ENCODE measurements around the gene PLA2G10.
"Not testable (repeated sequence)": the region's sequence is repeated elsewhere in the genome, so short reads cannot be mapped to it uniquely, and the experiment has no call there.

PLA2G10 gene

DNA sequence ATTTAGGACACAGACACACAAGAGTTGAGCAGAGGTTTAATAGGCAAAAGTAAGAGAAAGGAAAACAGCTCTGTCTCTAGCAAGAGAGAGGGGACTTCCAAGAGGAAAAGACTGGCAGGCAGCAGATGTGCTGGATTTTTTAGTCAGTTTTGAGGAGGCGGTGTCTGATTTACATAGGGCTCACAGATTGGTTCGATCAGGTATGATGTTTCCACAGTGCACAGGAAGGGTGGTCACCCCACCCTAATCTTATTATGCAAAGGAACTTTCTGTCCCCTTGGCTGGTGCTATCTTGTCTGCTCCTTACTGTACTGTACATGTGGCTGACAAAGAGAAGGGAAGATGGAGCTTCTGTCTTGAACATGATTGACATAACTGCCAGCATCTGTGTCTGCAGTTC is 36.0 kb downstream of the PLA2G10 start:
- DNase-seq, result no peak

DNA sequence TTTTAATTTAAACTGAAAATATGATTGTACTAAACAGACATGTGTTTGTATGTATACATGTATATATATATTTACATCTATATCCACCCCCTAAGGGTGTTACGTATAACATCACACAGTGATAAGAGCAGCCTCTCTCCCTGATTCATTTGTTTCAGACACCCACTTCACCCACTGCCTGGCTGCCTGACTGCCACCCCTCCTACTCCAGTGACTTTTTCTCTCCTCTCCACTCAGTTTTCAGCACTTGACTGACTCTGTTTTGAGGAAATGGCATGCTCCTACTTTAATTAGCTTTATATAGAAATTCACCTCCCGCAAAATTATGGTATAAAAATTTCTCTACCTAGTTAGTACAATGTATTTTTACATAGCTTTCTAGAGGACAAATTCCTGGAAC is 41.4 kb downstream of the PLA2G10 start:
- DNase-seq, result no peak

DNA sequence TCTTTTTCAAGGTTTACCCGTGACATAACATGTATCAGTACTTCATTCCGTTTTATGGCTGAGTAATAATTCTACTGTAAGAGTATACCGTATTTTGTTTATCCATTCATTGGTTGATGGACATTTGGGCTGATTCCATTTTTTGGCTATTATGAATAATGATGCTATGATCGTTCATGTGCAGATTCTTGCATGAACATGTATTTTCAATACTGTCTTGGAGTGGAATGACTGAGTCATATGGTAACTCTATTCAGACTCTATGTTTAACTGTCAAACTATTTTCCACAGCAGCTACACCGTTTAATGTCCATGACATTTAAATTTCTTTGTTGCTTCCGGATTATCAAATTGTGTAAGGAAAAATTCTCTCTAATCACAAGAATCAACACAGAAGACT is 43.5 kb downstream of the PLA2G10 start:
- no peak for DNase-seq

DNA sequence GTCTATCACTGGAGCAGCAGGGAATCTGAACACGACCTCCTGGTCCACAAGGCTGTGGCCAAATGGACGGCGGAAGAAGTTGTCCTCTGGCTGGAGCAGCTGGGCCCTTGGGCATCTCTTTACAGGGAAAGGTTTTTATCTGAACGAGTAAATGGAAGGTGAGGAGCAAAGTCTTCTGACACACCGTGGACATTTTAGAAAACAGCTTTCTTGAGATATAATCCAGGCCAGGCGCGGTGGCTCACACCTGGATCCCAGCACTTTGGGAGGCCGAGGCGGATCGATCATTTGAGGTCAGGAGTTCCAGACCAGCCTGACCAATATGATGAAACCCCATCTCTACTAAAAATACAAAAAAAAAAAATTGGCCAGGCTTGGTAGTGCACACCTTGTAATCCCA is 44.3 kb downstream of the PLA2G10 start:
- DNase-seq, result no peak

DNA sequence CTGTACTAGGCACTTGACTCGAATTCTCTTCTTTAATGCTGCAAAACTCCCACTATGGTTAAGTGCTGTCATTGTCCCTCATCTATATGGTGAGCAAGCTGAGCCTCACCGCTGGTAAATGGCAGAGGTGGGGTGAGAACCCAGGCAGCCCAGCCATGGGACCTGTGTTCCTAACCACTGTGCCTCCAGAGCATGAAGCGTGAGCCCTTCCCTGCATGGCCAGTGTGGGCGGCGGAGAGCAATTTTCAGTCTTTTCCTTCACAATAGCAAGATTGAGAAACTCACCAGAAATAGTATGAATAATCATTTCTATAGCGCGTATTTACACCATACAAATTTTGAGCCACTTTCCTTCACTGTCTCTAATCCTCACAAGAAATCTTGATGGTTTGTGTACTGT is 52.2 kb downstream of the PLA2G10 start:
- no peak for DNase-seq

DNA sequence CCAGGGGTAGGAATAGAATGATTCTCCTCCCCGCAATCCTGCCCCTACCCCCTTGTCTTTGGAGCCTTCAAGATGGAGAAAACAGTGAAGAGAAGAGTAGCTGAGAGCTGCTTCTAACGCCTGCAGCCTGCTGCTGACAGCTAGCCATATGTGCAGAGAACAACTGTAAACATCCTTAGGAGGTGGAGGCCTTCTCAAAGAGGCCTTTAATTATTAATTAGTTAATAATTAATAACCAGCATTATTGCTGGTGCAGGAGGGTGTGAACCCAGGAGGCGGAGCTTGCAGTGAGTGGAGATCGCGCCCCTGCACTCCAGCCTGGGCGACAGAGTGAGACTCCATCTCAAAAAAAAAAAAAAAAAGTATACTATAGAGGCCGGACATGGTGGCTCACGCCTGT is 52.9 kb downstream of the PLA2G10 start:
- no peak for DNase-seq

DNA sequence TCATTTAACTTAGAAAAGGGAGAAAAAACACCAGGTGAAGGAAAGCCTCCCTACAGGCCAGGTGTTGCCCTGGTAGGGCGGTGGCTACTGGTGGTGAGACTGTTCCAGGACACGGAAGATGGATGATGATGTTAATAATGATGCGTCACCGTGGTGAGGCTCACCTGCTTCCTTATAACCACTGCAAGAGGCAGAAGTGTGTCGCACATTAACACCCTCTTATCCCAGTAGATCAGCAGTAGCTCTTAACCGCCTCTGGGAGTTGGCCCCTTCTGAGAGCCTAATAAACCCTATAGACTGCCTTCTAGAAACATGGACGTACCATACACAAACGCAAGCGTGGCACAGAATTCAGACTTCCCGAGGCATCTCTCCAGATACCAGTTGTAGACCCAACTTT is 53.6 kb downstream of the PLA2G10 start:
- no peak for DNase-seq

DNA sequence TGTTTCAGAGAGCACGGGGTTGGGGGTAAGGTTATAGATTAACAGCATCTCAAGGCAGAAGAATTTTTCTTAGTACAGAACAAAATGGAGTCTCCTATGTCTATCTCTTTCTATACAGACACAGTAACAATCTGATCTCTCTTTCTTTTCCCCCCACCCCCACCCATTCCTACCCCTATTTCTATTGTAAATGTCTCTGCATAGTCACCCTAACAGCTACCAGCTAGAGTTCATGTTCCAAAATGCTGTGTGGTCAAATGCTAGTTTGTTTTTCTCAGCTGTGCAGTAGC is 57.2 kb downstream of the PLA2G10 start:
- DNase-seq, result not testable (repeated sequence)

DNA sequence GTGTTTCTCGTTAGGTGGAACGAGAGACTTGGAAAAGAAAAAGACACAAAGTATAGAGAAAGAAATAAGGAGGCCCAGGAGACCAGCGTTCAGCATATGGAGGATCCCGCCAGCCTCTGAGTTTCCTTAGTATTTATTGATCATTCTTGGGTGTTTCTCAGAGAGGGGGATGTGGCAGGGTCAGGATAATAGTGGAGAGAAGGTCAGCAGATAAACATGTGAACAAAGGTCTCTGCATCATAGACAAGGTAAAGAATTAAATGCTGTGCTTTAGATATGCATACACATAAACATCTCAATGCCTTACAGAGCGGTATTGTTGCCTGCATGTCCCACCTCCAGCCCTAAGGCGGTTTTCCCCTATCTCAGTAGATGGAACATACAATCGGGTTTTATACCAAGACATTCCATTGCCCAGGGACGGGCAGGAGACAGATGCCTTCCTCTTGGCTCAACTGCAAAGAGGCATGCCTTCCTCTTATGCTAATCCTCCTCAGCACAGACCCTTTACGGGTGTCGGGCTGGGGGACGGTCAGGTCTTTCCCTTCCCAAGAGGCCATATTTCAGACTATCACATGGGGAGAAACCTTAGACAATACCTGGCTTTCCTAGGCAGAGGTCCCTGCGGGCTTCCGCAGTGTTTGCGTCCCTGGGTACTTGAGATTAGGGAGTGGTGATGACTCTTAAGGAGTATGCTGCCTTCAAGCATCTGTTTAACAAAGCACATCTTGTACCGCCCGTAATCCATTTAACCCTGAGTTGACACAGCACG is 57.7 kb downstream of the PLA2G10 start:
- not testable (repeated sequence) for DNase-seq

DNA sequence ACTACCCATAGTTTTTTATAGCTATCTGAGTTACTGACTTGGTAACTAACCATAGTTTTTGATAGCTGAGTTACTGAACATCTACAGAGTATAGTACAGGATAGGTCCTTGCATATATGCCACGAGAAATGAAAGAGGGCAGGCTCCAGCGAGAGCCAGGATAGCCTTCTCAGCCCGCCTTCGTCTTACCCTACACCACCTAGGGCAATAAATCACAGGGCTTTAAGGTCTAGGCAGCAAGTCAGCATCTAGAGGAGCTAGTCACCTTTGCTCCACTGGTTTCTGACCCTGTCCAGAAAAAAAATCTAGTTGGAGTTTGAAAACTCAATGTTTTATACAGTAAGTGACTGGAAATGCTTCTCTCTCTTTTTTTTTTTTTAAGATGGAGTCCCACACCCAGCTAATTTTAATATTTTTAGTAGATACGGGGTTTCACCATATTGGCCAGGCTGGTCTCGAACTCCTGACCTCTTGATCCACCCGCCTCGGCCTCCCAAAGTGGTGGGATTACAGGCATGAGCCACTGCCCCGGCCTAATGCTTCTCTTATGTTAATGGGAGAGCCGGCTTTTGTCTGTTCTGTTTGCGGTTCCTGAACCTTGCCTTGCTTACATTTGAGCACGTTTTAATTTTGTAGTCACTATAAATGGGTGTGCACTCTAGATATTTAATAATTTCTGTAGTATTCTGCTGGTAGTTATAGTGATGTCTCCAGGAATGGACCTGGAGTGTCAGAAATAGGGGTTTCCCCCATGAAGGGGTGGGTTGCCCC is 58.5 kb downstream of the PLA2G10 start:
- DNase-seq, result no peak

DNA sequence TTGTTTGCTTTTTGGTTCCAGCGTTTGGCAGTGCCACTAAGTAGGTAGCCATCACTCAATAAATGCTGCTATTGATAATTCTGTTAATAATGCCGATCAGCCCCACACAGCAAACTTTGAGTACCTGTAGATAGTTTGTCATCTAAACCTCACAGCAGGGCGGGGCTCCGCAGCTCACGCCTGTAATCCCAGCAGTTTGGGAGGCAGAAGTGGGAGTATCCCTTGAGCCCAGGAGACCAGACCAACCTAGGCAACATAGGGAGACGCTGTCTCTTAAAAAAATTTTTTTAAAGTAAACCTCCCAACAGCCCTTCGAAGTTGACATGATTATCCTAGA is 59.8 kb downstream of the PLA2G10 start:
- no peak for DNase-seq

DNA sequence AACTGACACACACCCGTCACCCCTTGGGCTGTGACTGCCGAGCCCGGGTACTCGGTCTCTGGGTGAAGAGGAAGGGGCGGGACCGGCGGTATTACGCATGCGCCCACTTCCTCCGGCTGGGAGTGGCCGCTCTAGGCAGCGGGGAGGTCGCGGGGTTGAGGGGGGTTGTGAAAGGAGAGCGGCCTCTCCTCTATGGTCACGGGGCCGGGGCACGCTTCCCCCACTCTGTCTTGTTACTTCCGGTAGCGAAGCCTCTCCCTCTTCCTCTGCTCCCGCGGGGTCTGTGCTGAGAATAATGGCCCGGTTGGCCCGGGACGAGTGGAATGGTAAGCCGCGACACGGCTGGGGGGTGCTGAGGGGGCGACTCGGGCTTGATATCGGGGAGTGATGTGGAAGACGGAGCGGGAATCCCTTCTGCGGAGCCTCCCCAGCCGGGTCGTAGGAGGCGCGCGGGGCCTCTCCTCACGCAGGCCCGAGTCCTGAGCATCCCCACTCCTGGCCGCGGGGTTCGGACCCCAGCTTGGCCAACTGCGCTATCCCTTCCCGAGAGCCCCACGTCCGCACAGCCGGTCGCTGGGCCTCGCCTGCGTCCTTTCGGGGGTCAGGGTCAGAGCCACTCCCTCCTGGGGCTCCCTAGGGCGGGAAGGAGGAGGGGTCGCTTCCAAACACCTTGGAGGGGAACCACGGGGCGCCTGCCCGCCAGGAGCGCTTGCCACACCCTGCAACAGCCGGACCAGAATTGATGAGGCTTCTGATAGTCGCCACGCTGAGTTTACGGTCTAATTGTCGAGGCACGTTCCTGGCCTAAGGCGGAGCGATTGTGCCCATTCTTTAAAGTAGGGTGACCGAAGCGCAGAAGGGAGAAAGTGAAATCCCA is 61.2 kb downstream of the PLA2G10 start, which contains the start of gene BFAR:
Gene BFAR (plus strand): TSS at position 259 of the 877 bp plus-strand sequence. CDS start 11,396 bp downstream, outside the sequence.
- DNase-seq, result peak; percentile 99

DNA sequence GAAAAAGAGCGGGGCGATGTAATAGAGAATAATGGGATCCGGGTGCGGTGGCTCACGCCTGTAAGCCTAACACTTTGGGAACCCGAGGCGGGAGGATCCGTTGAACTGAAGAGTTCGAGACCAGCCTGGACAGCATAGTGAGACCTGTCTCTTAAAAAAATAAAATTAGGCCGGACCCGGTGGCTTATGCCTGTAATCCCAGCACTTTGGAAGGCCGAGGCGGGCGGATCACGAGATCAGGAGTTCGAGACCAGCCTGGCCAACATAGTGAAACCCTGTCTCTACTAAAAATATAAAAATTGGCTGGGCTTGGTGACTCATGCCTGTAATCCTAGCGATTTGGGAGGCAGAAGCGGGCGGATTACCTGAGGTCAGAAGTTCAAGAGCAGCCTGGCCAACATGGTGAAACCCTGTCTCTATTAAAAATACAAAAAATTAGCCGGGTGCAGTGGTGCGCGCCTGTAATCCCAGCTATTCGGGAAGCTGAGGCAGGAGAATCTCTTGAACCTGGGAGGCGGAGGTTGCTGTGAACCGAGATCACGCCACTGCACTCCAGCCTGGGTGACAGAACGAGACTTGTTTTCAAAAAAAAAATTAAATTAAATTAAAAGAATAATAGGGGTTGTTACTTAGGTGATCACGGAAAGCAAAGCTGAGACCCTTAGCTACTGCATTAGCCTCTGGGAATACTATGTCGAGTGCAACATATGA is 63.3 kb downstream of the PLA2G10 start:
- DNase-seq, result not testable (repeated sequence)

DNA sequence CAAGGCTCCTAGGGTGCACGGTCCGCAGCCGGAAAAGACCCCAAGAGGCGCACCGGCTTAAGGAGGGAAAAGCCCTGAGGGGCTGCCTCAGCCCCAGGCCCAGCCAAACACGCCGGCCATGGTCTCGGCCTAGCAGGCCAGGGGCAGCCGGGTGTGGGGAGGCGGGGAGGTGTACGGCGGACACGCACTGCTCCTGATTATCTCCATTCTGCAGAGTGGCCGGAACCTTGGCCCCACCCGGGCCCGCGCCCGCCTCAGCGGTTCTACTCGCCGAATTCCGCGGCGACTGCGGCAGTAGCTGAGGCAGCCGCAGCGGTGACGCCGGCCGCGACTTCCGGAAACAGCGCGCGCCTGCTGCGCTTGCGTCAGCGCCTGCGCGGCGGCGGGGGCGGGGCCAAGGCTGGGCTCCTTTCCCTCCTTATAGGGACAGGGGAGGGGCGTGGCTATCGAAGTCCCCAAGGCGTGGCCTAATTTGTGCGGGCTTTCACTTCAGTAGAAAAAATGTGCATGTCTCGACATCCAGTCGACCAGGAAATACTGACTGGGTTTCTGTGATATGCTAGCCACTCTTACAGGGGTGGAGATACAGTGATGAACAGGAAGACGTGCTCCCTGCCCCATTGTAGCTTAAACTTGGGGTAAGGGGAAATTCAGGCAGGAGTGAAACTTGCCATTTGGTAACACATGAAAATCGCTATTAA is 64.0 kb downstream of the PLA2G10 start, which contains the start of gene PARN:
Gene PARN (minus strand): TSS at position 342 of the 701 bp plus-strand sequence. CDS start 135 bp downstream, at position 207.
- DNase-seq, result peak; percentile 98

DNA sequence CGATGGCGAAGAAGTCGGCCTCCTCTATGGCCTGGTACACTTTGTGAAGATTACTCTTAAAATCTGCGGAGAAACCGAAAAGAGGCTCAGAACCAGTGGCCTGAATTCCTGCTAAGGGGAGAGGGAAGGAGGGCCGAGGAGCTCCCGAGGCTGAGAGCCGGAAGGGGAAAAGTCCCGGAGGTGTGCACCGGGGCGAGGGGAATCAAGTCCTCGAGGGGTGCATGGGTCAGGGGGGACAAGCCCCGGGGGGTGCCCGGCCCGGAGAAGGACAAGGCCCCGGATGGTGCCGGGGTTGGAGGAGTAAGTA is 64.5 kb downstream of the PLA2G10 start:
- DNase-seq, result no peak

DNA sequence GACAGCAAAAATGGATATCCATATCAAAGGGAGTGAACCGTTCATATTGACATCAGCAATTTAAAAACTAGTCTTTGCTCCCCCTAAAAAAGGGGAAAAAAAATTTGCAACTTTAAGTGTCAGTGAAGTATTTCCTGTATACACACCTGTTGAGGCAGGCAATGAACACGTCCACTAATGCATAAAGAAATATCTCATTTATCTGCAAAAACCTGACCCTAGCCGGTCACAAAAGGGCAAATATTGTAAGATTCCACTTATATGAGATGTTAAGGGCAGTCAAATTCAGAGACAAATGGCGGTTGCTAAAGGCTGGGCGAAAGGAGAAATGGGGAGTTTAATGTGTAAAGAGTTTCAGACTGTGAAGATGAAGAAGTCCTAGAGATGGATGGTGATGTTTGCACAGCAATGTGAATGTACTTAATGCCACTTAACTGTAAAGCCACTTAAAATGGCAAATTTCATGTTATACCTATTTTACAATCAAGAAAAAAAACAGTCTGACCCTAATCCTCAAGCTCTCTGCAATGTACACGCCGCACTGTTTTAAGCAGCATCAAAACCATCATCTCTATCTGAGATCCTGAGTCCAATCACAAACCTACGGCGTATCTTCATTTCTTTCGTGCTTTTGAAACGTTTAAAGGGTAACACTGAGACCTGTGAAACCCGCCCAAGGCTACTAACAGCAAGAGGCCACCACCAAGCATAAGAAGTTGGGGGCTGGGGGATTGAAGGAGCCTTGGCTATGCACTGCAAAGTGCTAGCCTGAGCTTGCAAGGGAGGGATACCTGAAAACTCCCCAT is 65.1 kb downstream of the PLA2G10 start:
- no peak for DNase-seq

DNA sequence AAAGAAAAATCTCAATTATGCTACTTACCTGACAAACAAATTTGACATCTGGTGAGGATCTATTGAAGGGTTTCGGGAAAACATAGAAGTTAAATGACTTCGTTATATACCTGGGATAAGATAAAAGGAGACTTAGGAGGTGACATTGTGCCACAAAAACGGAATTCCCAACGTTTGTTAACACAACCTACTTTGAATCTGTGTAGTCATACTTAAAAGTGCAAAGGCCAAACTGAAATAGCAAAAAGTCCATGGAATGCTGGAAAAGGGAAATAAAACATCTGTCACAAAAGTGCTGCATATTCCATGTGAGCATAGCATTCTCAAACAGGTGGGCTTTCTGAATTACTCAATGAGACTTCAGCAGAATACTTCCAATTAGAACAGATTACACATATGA is 67.0 kb downstream of the PLA2G10 start:
- no peak for DNase-seq
